HL-60 (cell line): ENCODE measurements around the gene ADAM12.

Source experiments
- DNase-seq, 2 experiments: peaks; one replicate each; pipeline ENCODE4 v3.0.0-alpha.2; 2010 to 2020; ENCODE audit warnings: low read depth in 1 of 2, low spot score in 1 of 2
- H3K27ac ChIP-seq: fragments of 250-450 bp; sonication (Bioruptor Pico); replicated peaks from 2 replicates; pipeline ENCODE4 v1.5.1; 2020; ENCODE audit warnings: mild to moderate bottlenecking, moderate library complexity
- H3K27me3 ChIP-seq: fragments of 250-450 bp; sonication (Bioruptor Pico); 2 replicates; pipeline ENCODE4 v1.5.1; 2021; ENCODE audit warnings: mild to moderate bottlenecking, moderate library complexity; ENCODE audit not compliant: insufficient read depth, poor library complexity, severe bottlenecking
- H3K4me3 ChIP-seq: replicated peaks from 2 replicates; pipeline ENCODE4 v1.5.1; 2011; ENCODE audit warnings: mild to moderate bottlenecking, control low read depth, low read length; ENCODE audit not compliant: insufficient read depth
- GABPA ChIP-seq: IDR thresholded peaks from 2 replicates; pipeline ENCODE4 v1.6.1; 2012; ENCODE audit warnings: low read depth
- POLR2AphosphoS5 ChIP-seq: IDR thresholded peaks from 2 replicates; pipeline ENCODE4 v1.6.1; 2012; ENCODE audit warnings: low read depth
- SPI1 ChIP-seq: IDR thresholded peaks from 2 replicates; pipeline ENCODE4 v1.6.1; 2012; ENCODE audit warnings: low read depth, mild to moderate bottlenecking, borderline replicate concordance
- TF ChIP-seq, protein P1 (sequence below): IDR thresholded peaks from one replicate; pipeline ENCODE4 v1.5.1; 2011; ENCODE audit warnings: low read length, control low read depth, inconsistent platforms; ENCODE audit not compliant: insufficient read depth
- TF ChIP-seq, protein P2 (sequence below): IDR thresholded peaks from 2 replicates; pipeline ENCODE4 v1.6.1; 2012; ENCODE audit warnings: low read depth; ENCODE audit not compliant: insufficient replicate concordance

Gene ADAM12

DNA sequence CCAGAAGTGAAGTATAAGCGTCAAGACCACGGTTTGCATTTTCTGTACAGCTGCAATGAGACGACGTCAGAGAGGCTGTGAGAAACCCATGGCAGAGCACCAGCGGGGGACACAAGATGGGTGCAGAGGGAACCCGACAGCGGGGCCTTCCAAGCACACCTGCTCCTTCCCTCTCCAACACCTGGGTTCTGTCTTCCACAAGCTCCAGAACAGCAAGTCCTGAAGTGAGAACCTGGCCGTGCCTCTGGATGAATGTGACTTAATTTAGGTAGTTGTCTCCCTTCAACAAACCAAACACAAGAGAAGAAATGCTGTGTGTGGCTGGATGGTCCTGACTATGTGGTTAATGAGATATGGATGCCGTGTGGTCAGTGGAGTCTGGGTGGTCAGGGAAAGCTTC is 76.1 kb downstream of the ADAM12 start:
- no peak overlapping the region for H3K27ac ChIP-seq
- no peak overlapping the region for H3K4me3 ChIP-seq
- DNase-seq, result no peak
- TF ChIP-seq, protein P1, sequence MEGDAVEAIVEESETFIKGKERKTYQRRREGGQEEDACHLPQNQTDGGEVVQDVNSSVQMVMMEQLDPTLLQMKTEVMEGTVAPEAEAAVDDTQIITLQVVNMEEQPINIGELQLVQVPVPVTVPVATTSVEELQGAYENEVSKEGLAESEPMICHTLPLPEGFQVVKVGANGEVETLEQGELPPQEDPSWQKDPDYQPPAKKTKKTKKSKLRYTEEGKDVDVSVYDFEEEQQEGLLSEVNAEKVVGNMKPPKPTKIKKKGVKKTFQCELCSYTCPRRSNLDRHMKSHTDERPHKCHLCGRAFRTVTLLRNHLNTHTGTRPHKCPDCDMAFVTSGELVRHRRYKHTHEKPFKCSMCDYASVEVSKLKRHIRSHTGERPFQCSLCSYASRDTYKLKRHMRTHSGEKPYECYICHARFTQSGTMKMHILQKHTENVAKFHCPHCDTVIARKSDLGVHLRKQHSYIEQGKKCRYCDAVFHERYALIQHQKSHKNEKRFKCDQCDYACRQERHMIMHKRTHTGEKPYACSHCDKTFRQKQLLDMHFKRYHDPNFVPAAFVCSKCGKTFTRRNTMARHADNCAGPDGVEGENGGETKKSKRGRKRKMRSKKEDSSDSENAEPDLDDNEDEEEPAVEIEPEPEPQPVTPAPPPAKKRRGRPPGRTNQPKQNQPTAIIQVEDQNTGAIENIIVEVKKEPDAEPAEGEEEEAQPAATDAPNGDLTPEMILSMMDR, result no peak
- no peak for TF ChIP-seq GABPA
- TF ChIP-seq, protein P2, sequence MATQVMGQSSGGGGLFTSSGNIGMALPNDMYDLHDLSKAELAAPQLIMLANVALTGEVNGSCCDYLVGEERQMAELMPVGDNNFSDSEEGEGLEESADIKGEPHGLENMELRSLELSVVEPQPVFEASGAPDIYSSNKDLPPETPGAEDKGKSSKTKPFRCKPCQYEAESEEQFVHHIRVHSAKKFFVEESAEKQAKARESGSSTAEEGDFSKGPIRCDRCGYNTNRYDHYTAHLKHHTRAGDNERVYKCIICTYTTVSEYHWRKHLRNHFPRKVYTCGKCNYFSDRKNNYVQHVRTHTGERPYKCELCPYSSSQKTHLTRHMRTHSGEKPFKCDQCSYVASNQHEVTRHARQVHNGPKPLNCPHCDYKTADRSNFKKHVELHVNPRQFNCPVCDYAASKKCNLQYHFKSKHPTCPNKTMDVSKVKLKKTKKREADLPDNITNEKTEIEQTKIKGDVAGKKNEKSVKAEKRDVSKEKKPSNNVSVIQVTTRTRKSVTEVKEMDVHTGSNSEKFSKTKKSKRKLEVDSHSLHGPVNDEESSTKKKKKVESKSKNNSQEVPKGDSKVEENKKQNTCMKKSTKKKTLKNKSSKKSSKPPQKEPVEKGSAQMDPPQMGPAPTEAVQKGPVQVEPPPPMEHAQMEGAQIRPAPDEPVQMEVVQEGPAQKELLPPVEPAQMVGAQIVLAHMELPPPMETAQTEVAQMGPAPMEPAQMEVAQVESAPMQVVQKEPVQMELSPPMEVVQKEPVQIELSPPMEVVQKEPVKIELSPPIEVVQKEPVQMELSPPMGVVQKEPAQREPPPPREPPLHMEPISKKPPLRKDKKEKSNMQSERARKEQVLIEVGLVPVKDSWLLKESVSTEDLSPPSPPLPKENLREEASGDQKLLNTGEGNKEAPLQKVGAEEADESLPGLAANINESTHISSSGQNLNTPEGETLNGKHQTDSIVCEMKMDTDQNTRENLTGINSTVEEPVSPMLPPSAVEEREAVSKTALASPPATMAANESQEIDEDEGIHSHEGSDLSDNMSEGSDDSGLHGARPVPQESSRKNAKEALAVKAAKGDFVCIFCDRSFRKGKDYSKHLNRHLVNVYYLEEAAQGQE, result no peak
- no peak for TF ChIP-seq SPI1
- H3K27me3 ChIP-seq, result no peaks in the 10 kb centered on the region

DNA sequence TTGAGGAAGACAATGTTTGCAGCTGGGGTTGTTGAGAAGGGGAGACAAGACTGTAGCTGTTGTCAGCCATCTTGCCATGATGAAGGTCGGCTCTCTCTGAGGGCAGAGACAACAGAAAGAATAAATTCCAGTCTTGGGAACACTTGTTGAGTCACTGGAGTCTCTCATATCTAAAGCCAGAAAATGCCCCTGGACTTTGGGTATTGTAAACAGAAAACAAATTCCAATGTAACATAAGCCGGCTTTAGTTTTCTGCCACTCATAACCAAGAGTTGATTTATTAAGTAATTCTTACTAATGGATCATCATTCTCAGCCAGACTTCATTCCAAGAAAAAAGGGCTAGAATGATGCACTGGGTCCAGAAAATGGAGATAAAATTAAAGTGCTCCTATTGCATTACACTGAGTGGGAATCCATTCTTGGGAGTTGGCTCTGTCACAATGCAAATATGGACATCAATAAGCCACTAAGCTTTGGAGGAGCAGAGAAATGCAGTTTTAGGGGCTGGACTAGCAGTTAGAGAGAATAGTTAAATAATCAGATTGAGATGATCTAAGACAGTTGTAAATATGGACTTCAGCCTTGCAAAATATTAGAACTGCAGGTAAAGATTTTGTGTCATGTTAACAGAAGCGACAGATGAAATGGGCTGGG is 78.9 kb downstream of the ADAM12 start:
- no peak for DNase-seq
- no peaks in the 10 kb centered on the region for H3K27me3 ChIP-seq
- TF ChIP-seq, protein P2, result no peak
- TF ChIP-seq, protein P1, result no peak
- TF ChIP-seq SPI1 (no peak), GABPA (no peak), POLR2AphosphoS5 (no peak)
- H3K4me3 ChIP-seq, result no peak overlapping the region
- H3K27ac ChIP-seq, result no peak overlapping the region

DNA sequence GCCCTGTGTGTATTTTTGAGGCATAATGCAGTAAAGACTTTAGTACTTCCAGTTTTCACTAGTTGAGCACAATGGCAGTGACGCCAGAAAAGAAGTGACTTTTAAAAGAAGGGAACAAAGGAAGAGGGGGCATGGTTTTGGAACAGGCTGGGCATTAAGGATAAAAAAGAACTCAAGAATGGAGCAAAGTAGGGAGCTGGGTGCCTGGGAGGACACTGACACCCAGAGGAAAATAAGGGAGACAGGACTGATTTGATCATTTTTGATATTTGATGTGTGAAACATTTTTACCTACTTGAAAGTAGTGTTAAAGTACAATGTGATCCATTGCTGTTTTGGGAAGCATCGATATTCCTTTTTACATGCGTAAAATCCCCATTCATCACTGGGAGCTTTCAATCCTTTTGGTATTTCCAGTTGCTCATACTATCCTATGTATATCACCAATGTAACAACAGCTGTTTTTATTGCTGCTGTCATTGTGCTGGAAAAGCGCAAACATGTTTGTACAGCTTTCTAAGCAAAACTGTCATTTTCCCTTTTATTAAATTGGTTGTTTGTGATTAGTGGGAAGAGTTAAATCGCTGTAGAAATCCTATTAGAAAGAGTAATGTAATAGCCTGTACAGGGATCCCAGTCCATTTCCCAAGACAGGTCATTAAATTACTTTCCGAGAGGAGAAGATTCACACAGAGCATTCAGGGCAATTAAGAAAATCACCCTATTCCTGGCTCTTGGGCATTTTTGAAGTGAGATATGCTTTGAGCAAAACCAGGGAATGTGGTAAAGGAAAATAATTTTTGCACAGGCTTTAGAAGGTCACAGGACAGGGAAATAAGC is 85.2 kb downstream of the ADAM12 start:
- no peak for DNase-seq
- TF ChIP-seq, protein P1, result no peak
- TF ChIP-seq, protein P2, result no peak
- TF ChIP-seq SPI1 (no peak), POLR2AphosphoS5 (no peak), GABPA (no peak)
- Histone ChIP-seq H3K27ac (no peak overlapping the region), H3K4me3 (no peak overlapping the region), H3K27me3 (no peaks in the 10 kb centered on the region)
